Activated naive CD8-positive, alpha-beta T cell treated with anti-CD3 and anti-CD28 coated beads, Interleukin-2, amount 50 U/mL, for 24 hours (primary cell): ENCODE results near the gene ADD3.
"Not testable (repeated sequence)": the region's sequence is repeated elsewhere in the genome, so short reads cannot be mapped to it uniquely, and the experiment has no call there.

Source experiments
- ATAC-seq: fragments of 150-1000 bp; cut with Tn5 transposase; one replicate; pipeline ENCODE4 v1.10.0; 2021
- DNase-seq: peaks from one replicate; pipeline ENCODE4 v3.0.0; 2021
- H3K27ac Mint-ChIP-seq: one replicate; pipeline ENCODE4 v1.8.0; 2021; ENCODE audit warnings: mild to moderate bottlenecking, mixed read lengths
- H3K27me3 Mint-ChIP-seq: one replicate; pipeline ENCODE4 v1.8.0; 2021; ENCODE audit warnings: mixed read lengths
- H3K36me3 Mint-ChIP-seq: one replicate; pipeline ENCODE4 v1.8.0; 2021; ENCODE audit warnings: low read depth, mixed read lengths
- H3K4me1 Mint-ChIP-seq: one replicate; pipeline ENCODE4 v1.8.0; 2021; ENCODE audit warnings: mixed read lengths
- H3K4me3 Mint-ChIP-seq: one replicate; pipeline ENCODE4 v1.8.0; 2021; ENCODE audit warnings: mild to moderate bottlenecking, moderate library complexity, mixed read lengths
- H3K9me3 Mint-ChIP-seq: one replicate; pipeline ENCODE4 v1.8.0; 2021; ENCODE audit warnings: mixed read lengths

ADD3 gene

GRCh38 chr10:110103921-110104461 is 96.2 kb downstream of the ADD3 start:
- peak overlapping the region; percentile 95 for H3K27ac Mint-ChIP-seq
- no peaks in the 10 kb centered on the region for H3K27me3 Mint-ChIP-seq
- DNase-seq (no peak), ATAC-seq (no peak)
- no peak overlapping the region for H3K4me3 Mint-ChIP-seq
- H3K36me3 Mint-ChIP-seq = peaks cover 6% of the 10 kb centered on the region
- peaks cover 4% of the 10 kb centered on the region for H3K9me3 Mint-ChIP-seq
- peaks cover 67% of the 10 kb centered on the region for H3K4me1 Mint-ChIP-seq

- H3K27me3 Mint-ChIP-seq = no peaks in the 10 kb centered on the region
- peaks cover 4% of the 10 kb centered on the region for H3K9me3 Mint-ChIP-seq
- peaks cover 12% of the 10 kb centered on the region for H3K36me3 Mint-ChIP-seq
- DNase-seq (no peak), ATAC-seq (no peak)
- no peak overlapping the region for H3K4me3 Mint-ChIP-seq
- H3K27ac Mint-ChIP-seq = no peak overlapping the region
- peaks cover 66% of the 10 kb centered on the region for H3K4me1 Mint-ChIP-seq
Measured at GRCh38 chr10:110105873-110106272, 98.1 kb downstream of the ADD3 start.

GRCh38 chr10:110107430-110107829 is 99.6 kb downstream of the ADD3 start:
- H3K9me3 Mint-ChIP-seq = peaks cover 4% of the 10 kb centered on the region
- H3K27ac Mint-ChIP-seq = no peak overlapping the region
- no peak for DNase-seq
- peaks cover 12% of the 10 kb centered on the region for H3K36me3 Mint-ChIP-seq
- H3K4me3 Mint-ChIP-seq = no peak overlapping the region
- peaks cover 50% of the 10 kb centered on the region for H3K4me1 Mint-ChIP-seq
- ATAC-seq = no peak
- no peaks in the 10 kb centered on the region for H3K27me3 Mint-ChIP-seq

DNA sequence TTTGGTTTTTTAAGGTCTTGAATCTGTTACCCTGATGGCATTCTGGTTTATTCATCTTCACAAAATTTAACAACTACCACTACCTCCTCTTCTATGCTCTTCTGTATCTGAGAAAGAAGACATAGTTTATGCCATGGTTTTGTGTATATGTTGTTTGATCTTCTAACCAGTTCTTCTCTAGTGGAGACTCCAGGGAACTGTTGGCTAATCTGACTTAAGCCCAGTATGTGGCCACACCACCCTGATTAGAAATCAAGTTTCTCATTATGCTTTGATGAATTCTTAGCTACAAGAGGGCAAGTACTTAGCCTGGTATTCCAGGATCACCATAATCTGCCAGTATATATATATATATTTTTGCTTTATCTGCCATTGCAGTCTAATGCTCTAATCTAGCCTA is 100.1 kb downstream of the ADD3 start:
- no peak overlapping the region for H3K27ac Mint-ChIP-seq
- H3K9me3 Mint-ChIP-seq = peaks cover 4% of the 10 kb centered on the region
- H3K27me3 Mint-ChIP-seq = no peaks in the 10 kb centered on the region
- ATAC-seq (no peak), DNase-seq (no peak)
- no peak overlapping the region for H3K4me3 Mint-ChIP-seq
- peaks cover 46% of the 10 kb centered on the region for H3K4me1 Mint-ChIP-seq
- peaks cover 12% of the 10 kb centered on the region for H3K36me3 Mint-ChIP-seq

GRCh38 chr10:110109511-110109910 is 101.7 kb downstream of the ADD3 start:
- no peaks in the 10 kb centered on the region for H3K27me3 Mint-ChIP-seq
- no peaks in the 10 kb centered on the region for H3K9me3 Mint-ChIP-seq
- DNase-seq = no peak
- H3K4me3 Mint-ChIP-seq = no peak overlapping the region
- H3K4me1 Mint-ChIP-seq = peaks cover 30% of the 10 kb centered on the region
- H3K36me3 Mint-ChIP-seq = peaks cover 15% of the 10 kb centered on the region
- H3K27ac Mint-ChIP-seq = peak overlapping the region; percentile 21
- no peak for ATAC-seq

GRCh38 chr10:110110338-110110737 is 102.6 kb downstream of the ADD3 start:
- no peaks in the 10 kb centered on the region for H3K27me3 Mint-ChIP-seq
- peaks cover 15% of the 10 kb centered on the region for H3K36me3 Mint-ChIP-seq
- DNase-seq = no peak
- peaks cover 26% of the 10 kb centered on the region for H3K4me1 Mint-ChIP-seq
- H3K27ac Mint-ChIP-seq = peak overlapping the region; percentile 21
- peak; percentile 72 for ATAC-seq
- no peak overlapping the region for H3K4me3 Mint-ChIP-seq
- H3K9me3 Mint-ChIP-seq = no peaks in the 10 kb centered on the region

DNA sequence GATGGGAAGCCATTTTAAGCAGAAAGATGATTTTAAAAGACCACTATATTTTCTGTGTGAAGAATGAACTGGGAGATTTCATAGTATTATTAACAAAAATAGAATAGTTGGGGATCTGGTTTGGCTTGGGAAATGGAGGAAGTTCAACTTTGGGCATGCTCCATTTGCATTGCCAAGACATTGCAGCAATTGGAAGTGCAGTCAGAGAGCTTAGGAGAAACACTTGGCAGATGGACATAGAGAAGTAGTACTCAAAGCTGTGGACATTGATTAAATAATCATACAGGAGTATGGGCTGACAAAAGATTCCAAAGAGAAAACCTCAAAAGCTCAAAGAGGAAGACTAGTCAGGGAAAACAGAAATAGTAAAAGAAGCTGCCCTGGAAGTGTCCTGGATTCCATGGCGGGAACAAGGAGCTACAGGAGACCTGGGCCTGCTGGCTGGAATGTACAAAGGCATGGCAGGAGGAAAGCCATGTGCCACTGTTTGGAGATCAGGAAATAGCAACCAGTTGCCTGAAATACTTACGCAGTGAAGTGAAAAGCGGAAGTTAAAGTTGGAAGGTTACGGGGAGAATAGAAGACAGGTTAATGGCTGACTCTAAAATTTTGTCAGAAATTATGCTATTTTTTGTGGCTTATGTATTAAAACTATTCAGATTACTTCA is 106.0 kb downstream of the ADD3 start:
- no peak overlapping the region for H3K27ac Mint-ChIP-seq
- no peaks in the 10 kb centered on the region for H3K9me3 Mint-ChIP-seq
- H3K4me1 Mint-ChIP-seq = peaks cover 10% of the 10 kb centered on the region
- no peak for ATAC-seq
- no peaks in the 10 kb centered on the region for H3K27me3 Mint-ChIP-seq
- no peak overlapping the region for H3K4me3 Mint-ChIP-seq
- peaks cover 19% of the 10 kb centered on the region for H3K36me3 Mint-ChIP-seq
- no peak for DNase-seq

DNA sequence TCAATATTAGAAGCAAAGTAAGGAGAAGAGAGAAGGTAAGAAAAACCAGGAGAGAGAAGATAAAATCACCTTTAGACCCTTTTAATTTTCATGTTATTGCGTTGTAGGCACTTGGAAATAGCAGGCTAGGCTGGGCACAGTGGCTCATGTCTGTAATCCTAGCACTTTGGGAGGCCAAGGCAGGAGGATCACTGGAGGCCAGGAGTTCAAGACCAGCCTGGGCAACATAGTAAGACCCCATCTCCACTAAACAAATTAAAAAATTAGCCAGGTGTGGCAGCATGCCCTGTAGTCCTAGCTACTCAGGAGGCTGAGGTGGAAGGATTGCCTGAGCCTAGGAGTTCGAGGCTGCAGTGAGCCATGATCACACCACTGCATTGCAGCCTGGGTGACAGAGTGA is 106.9 kb downstream of the ADD3 start:
- not testable (repeated sequence) for H3K9me3 Mint-ChIP-seq, H3K4me3 Mint-ChIP-seq, ATAC-seq, H3K27me3 Mint-ChIP-seq, H3K27ac Mint-ChIP-seq, DNase-seq, H3K4me1 Mint-ChIP-seq
- H3K36me3 Mint-ChIP-seq = peaks cover 26% of the 10 kb centered on the region

DNA sequence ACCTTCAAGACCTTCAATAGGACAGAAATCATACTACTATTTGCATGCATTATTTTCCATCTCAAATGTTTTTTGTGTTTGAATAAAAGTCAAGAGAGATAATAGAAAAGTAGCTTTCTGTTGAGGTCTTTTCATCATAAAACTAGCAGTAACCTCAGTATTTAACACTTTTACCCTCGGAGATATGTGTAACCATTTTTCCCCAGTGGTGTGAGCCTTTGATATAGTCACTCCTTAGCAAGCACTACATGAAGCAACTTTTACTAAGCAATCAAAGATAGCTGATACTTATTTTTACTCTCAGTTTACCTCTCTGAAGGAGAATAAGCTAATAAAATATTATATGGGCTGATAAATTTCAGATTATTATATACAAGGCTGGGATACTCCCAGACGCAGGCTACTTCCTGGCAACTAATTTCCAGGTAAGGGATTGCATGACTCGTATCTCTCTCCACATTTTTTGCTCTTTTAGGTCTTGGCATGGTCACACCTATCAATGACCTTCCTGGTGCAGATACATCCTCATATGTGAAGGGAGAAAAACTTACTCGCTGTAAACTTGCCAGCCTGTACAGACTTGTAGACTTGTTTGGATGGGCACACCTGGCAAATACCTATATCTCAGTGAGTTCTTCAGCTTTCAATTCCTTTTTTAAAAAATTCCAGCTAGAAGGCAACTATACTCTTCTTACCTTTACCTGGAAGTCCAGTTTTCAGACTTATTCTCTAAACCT is 108.2 kb downstream of the ADD3 start:
- Mint-ChIP-seq H3K36me3 (peaks cover 23% of the 10 kb centered on the region), H3K27ac (no peak overlapping the region), H3K27me3 (no peaks in the 10 kb centered on the region), H3K4me1 (no peaks in the 10 kb centered on the region), H3K9me3 (no peaks in the 10 kb centered on the region), H3K4me3 (no peak overlapping the region)
- DNase-seq (no peak), ATAC-seq (no peak)

- no peak for ATAC-seq
- Mint-ChIP-seq H3K4me3 (no peak overlapping the region), H3K36me3 (peaks cover 25% of the 10 kb centered on the region), H3K27me3 (no peaks in the 10 kb centered on the region), H3K9me3 (no peaks in the 10 kb centered on the region), H3K27ac (no peak overlapping the region), H3K4me1 (no peaks in the 10 kb centered on the region)
- no peak for DNase-seq
Measured at GRCh38 chr10:110118891-110119621, 111.3 kb downstream of the ADD3 start.

- no peak overlapping the region for H3K27ac Mint-ChIP-seq
- H3K9me3 Mint-ChIP-seq = no peaks in the 10 kb centered on the region
- H3K27me3 Mint-ChIP-seq = no peaks in the 10 kb centered on the region
- no peaks in the 10 kb centered on the region for H3K4me1 Mint-ChIP-seq
- no peak for DNase-seq
- H3K36me3 Mint-ChIP-seq = peaks cover 29% of the 10 kb centered on the region
- H3K4me3 Mint-ChIP-seq = no peak overlapping the region
- no peak for ATAC-seq
Measured at GRCh38 chr10:110123594-110123993, 115.8 kb downstream of the ADD3 start.

DNA sequence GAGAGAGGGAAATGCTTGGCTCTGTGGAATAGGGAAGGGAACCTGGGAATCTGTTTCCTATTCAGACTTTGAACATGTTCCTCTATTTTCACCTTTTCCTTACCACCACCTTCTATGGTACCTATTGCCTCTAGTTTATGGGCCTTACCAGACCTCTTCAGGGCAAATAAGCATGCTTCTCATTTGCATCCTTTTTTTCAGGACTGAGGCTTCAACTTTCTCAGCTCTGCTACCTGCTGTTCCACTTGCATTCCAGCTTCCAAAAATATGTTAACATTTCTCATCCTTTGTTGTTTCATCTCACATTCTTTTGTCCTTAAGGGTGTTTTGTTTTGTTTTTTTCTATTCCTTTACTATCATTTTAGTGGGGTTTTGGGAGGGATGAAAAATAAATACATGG is 121.7 kb downstream of the ADD3 start:
- H3K4me1 Mint-ChIP-seq = peaks cover 3% of the 10 kb centered on the region
- H3K36me3 Mint-ChIP-seq = peaks cover 18% of the 10 kb centered on the region
- H3K27me3 Mint-ChIP-seq = no peaks in the 10 kb centered on the region
- DNase-seq (no peak), ATAC-seq (no peak)
- H3K27ac Mint-ChIP-seq = peak overlapping the region; percentile 12
- no peak overlapping the region for H3K4me3 Mint-ChIP-seq
- no peaks in the 10 kb centered on the region for H3K9me3 Mint-ChIP-seq

DNA sequence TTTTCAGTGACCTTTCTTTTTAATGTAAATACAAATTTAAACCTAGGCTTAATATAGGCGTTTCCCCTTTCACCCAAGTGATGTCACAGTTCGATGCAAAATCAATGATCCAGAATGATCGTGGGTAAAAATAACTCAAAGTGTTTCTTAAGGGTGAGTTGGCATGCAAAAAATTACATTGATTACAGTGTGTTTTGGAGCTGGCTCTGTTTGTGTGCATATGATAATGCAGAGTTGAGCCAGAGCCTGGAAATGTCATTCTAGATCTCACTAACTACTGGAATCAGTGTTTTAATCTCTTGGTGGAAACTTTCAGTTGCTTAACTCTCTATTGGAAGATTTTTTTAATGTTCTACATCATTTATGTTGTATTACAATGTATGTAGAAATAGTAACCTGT is 127.1 kb downstream of the ADD3 start:
- H3K4me3 Mint-ChIP-seq = no peak overlapping the region
- H3K36me3 Mint-ChIP-seq = peaks cover 5% of the 10 kb centered on the region
- H3K27me3 Mint-ChIP-seq = no peaks in the 10 kb centered on the region
- peaks cover 25% of the 10 kb centered on the region for H3K4me1 Mint-ChIP-seq
- H3K9me3 Mint-ChIP-seq = no peaks in the 10 kb centered on the region
- ATAC-seq = peak; percentile 45
- no peak for DNase-seq
- no peak overlapping the region for H3K27ac Mint-ChIP-seq

DNA sequence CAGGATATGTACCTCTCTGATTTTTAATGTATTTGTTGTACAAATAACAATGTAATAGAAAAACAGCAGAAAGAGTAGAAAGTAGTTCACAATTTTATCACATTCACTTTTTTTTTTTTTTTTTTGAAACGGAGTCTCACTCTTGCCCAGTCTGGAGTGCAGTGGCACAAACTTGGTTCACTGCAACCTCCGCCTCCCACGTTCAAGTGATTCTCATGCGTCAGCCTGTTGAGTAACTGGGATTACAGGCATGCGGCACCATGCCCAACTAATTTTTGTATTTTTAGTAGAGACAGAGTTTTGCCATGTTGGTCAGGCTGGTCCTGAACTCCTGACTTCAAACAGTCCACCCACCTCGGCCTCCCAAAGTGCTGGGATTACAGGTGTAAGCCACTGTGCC is 128.1 kb downstream of the ADD3 start:
- not testable (repeated sequence) for H3K9me3 Mint-ChIP-seq, ATAC-seq, H3K27ac Mint-ChIP-seq, H3K36me3 Mint-ChIP-seq, H3K27me3 Mint-ChIP-seq, DNase-seq, H3K4me3 Mint-ChIP-seq
- peaks cover 25% of the 10 kb centered on the region for H3K4me1 Mint-ChIP-seq

GRCh38 chr10:110137142-110137545 is 129.4 kb downstream of the ADD3 start:
- Mint-ChIP-seq H3K4me1 (peaks cover 34% of the 10 kb centered on the region), H3K27ac (peak overlapping the region; percentile 24), H3K9me3 (no peaks in the 10 kb centered on the region), H3K36me3 (peaks cover 5% of the 10 kb centered on the region), H3K27me3 (no peaks in the 10 kb centered on the region), H3K4me3 (no peak overlapping the region)
- ATAC-seq = peak; percentile 82
- DNase-seq = no peak
